MCF 10A (cell line): ENCODE results near the gene BARX1. TPM values are rescaled to one million over a fixed set of nuclear protein-coding genes. Genes with fewer than 3 reads are reported as not detected.

Experiments
- BruUV-seq: library from RNA; stranded (reverse); fragments of 400-500 nt; replicated peaks from 2 replicates; lab custom pipeline; 2021; lab: Mats Ljungman, UMichigan
- CTCF ChIA-PET: fragments of 300-600 bp; sonication (Branson Sonifier 250); formaldehyde crosslinking; extraction: SDS; loops from one replicate; lab custom pipeline; 2021; ENCODE audit warnings: antibody characterized with exemption, inconsistent platforms; lab: Yijun Ruan, JAX
- POLR2A ChIA-PET: fragments of 300-600, 350-650 bp; sonication (Branson Sonifier 250); formaldehyde crosslinking; extraction: SDS; loops from one replicate; lab custom pipeline; 2020; ENCODE audit warnings: antibody characterized with exemption, inconsistent platforms; lab: Yijun Ruan, JAX
- DNase-seq: peaks from one replicate; pipeline ENCODE4 v3.0.0-alpha.2; 2018; ENCODE audit not compliant: unreplicated experiment
- H3K27ac Mint-ChIP-seq: one replicate; pipeline ENCODE4 v1.8.0; 2022; ENCODE audit warnings: mild to moderate bottlenecking, low read depth, mixed read lengths; ENCODE audit not compliant: unreplicated experiment
- H3K27me3 Mint-ChIP-seq: one replicate; pipeline ENCODE4 v1.8.0; 2022; ENCODE audit warnings: mixed read lengths; ENCODE audit not compliant: insufficient read depth, unreplicated experiment
- H3K36me3 Mint-ChIP-seq: one replicate; pipeline ENCODE4 v1.8.0; 2022; ENCODE audit warnings: mild to moderate bottlenecking, moderate library complexity, mixed read lengths; ENCODE audit not compliant: insufficient read depth, unreplicated experiment
- H3K4me1 Mint-ChIP-seq: one replicate; pipeline ENCODE4 v1.8.0; 2022; ENCODE audit warnings: mixed read lengths; ENCODE audit not compliant: insufficient read depth, unreplicated experiment
- H3K4me3 Mint-ChIP-seq: one replicate; pipeline ENCODE4 v1.8.0; 2022; ENCODE audit warnings: mild to moderate bottlenecking, moderate library complexity, mixed read lengths; ENCODE audit not compliant: unreplicated experiment
- H3K9me3 Mint-ChIP-seq: one replicate; pipeline ENCODE4 v1.8.0; 2022; ENCODE audit warnings: mixed read lengths; ENCODE audit not compliant: unreplicated experiment
- CTCF ChIP-seq: fragments of 200-600 bp; IDR thresholded peaks from one replicate; pipeline ENCODE4 v1.8.0; 2022; ENCODE audit warnings: antibody characterized with exemption, mild to moderate bottlenecking; ENCODE audit not compliant: unreplicated experiment
- intact Hi-C: fragments of 100-400 bp; cut with micrococcal nuclease; formaldehyde crosslinking; loops from 2 replicates; pipeline ENCODE4 v1.14.1; 2022
- total RNA-seq: library from RNA; stranded (reverse); gene quantifications from 2 replicates; pipeline ENCODE4 v1.2.3, GENCODE V29; 2022

The BARX1 gene
- total RNA-seq, 1 experiment from 2014 or later: 0.23 TPM

GRCh38 chr9:93958819-93959682, 3.9 kb upstream of the BARX1 start:
- TF ChIP-seq CTCF: no peak
- no peaks in the 10 kb centered on the region for H3K9me3 Mint-ChIP-seq
- H3K27ac Mint-ChIP-seq: no peak overlapping the region
- no peak for DNase-seq
- no TSS peak for BruUV-seq
- H3K4me1 Mint-ChIP-seq: peaks cover 8% of the 10 kb centered on the region
- POLR2A ChIA-PET: no interaction called here
- no peak overlapping the region for H3K4me3 Mint-ChIP-seq
- H3K27me3 Mint-ChIP-seq: peaks cover 17% of the 10 kb centered on the region
- CTCF ChIA-PET: interaction anchor here (0.6 to 1.6 kb wide), 5 partner anchors 18 to 804 kb away, joined by 3 to 8 read pairs (median 3); no protein-coding TSS in a partner anchor
- H3K36me3 Mint-ChIP-seq: no peaks in the 10 kb centered on the region
- intact Hi-C loops: no loop called here

DNA sequence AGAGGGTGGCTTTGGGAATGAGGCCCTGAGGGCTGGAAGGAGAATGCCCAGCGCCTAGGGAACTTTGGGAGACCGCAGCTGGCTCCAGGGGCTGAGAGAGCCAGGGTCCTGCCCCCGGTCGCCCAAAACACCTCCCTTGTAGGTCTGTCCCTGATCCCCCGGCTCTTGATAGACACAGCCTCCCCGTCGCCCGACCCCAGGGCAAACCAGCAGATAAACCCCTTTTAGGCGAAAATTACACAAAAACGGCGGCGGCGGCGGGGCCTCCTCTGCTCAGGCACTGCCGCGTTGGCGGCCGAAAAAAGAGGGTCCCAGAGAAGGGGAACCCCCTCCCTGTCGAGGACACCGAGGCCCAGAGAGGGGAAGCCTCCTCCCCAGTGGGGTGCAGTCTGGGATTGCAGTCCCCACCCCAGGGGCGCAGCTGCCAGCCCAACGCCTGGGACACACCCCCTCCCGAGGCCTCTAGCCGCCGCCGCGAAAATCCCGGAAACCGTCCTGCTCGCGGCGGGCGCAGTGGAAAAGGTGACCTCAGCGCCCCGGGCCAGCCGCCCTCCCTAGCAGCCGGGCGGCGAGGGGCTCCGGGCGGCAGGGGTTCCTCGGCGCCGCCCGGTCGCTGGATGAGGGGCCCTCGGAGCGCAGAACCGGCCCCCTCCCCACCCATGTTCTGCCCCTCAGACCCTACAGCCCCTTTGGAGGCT, 3.1 kb upstream of the BARX1 start:
- no peak for TF ChIP-seq CTCF
- intact Hi-C loops: no loop called here
- CTCF ChIA-PET: interaction anchor here (0.6 kb wide), 1 partner anchor 804 kb away, joined by 3 read pairs; no protein-coding TSS in a partner anchor
- H3K4me3 Mint-ChIP-seq: no peak overlapping the region
- H3K36me3 Mint-ChIP-seq: no peaks in the 10 kb centered on the region
- H3K27ac Mint-ChIP-seq: no peak overlapping the region
- no TSS peak for BruUV-seq
- no peaks in the 10 kb centered on the region for H3K9me3 Mint-ChIP-seq
- H3K4me1 Mint-ChIP-seq: peaks cover 7% of the 10 kb centered on the region
- peaks cover 25% of the 10 kb centered on the region for H3K27me3 Mint-ChIP-seq
- no peak for DNase-seq
- POLR2A ChIA-PET: no interaction called here

DNA sequence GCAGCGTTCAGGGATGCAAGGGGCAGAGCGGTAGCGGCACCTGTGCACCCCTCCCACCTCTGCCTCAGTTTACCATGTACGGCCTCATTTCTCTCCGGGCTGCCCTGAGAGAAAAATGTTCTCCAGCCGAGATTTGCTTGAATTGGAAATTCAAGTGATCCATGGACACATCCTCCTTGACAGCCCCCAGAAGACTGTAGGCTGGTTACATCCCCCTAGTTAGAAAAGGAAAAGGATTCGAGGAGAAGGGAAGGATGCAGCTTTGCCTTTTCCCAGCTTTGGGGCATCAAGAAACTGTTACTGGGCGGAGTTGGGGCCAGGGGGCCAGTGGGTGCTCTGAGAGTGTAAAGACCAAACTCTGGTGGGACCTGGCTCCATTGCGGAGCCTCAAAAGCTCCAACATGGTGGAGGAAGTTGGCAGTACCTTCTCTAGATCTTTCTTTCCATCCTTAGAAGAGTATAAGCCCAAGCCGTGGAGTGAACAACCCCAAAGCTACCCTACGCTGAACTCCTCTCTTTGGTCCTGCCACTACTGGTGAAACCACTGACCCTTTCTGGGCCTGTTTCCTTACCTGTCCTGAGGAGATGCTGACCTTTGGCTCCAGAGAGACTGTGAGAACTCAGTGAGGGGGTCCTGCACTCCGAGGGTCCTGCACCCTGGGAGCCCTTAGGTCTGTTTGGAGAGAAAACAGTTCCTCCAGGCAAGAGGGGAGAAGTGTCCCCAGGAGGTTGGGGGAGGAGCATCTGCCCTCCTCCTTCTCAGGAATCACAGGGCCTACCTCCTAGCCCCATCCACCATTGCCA, 1.0 kb upstream of the BARX1 start:
- no peaks in the 10 kb centered on the region for H3K9me3 Mint-ChIP-seq
- ChIA-PET POLR2A (interaction anchor here (0.7 kb wide), 1 partner anchor 105 kb away, joined by 3 read pairs; no protein-coding TSS in a partner anchor), CTCF (interaction anchor here (0.6 to 2.2 kb wide), 3 partner anchors 17 to 293 kb away, joined by 3 to 11 read pairs (median 4); no protein-coding TSS in a partner anchor)
- no peak for TF ChIP-seq CTCF
- H3K27ac Mint-ChIP-seq: peak overlapping the region; percentile 24
- H3K36me3 Mint-ChIP-seq: no peaks in the 10 kb centered on the region
- no peaks in the 10 kb centered on the region for H3K4me1 Mint-ChIP-seq
- peaks cover 31% of the 10 kb centered on the region for H3K27me3 Mint-ChIP-seq
- no peak for DNase-seq
- no TSS peak for BruUV-seq
- intact Hi-C loops: no loop called here
- H3K4me3 Mint-ChIP-seq: no peak overlapping the region
